ENCODE results near the gene EIF3C. TPM values are rescaled to one million over a fixed set of nuclear protein-coding genes. Genes with fewer than 3 reads are reported as not detected.
"Not testable (repeated sequence)": the region's sequence is repeated elsewhere in the genome, so short reads cannot be mapped to it uniquely, and the experiment has no call there.

Gene EIF3C
- total and polyA plus RNA-seq, 2 donors (not counting 1 experiment from before 2014, with no cell fraction given), result 155 to 267 TPM

DNA sequence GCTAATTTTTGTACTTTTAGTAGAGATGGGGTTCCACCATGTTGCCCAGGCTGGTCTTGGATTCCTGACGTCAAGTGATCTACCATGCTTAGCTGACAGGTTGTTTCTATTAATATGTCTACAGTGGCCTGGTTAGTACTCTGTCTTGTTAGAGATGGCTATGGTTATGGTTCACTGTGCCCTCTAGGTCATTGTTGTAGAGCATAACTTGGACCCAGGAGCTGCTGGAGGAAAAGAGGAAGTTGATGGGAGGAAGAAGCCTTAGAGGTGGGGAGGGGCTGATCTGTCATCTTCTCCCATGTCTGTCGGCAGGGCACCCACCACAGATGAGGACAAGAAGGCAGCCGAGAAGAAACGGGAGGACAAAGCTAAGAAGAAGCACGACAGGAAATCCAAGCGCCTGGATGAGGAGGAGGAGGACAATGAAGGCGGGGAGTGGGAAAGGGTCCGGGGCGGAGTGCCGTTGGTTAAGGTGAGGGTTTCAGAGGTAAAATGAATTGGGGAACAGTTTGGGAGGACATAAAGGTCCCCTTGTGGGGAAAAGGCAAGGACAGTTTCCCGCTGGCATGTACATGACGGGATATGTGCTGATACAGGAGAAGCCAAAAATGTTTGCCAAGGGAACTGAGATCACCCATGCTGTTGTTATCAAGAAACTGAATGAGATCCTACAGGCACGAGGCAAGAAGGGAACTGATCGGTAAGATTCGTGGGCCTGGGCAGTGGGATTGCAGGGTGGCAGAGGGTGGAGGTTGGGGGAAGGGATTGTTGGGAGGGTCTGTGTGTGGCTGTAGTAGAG, 11.8 kb downstream of the EIF3C start:
- not testable (repeated sequence) for H3K4me3 ChIP-seq (replicated peaks in 1 of 4; ENCODE audit: control extremely low read depth in 1 of 4, insufficient read depth in 1 of 4, low read depth in 3 of 4, low read length in 4 of 4); H2AFZ ChIP-seq (ENCODE audit: low read length); H3K9ac ChIP-seq (ENCODE audit: insufficient read depth, low read length); H3K79me2 ChIP-seq (ENCODE audit: control insufficient read depth, insufficient read depth, low read length); H4K20me1 ChIP-seq (ENCODE audit: control insufficient read depth, extremely low read depth, insufficient read depth, low read length); H3K36me3 ChIP-seq (ENCODE audit: control insufficient read depth, insufficient read depth, low read length); H3K27ac ChIP-seq (ENCODE audit: insufficient read depth, low read length); H3K9me3 ChIP-seq (ENCODE audit: control insufficient read depth, insufficient read depth, low read depth, low read length); H3K4me2 ChIP-seq (ENCODE audit: extremely low read depth, insufficient read depth, low read length); DNase-seq (ENCODE audit: low read depth in 2 of 2); H3K27me3 ChIP-seq (ENCODE audit: control insufficient read depth, insufficient read depth, low read length); H3K4me1 ChIP-seq (ENCODE audit: control insufficient read depth, extremely low read depth, insufficient read depth, low read length)

DNA sequence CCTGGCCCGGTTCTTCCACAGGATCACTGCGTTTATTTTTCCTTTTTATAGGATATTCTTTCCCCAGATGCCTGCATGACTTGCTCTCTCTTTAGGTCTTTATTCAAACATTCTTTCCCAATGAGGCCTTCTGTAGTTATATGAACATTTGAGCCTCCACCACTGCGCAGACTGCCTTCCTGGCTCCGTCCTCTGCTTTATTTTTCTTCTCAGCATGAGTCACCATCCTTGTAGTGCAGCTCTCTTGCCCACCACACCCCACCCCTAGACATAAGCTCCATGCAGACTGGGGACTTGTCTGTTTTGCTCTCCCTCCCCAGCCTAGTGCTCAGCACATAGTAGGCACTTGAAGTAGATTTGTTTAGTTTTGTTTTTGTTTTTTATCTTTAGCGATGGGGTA, 20.0 kb downstream of the EIF3C start:
- not testable (repeated sequence) for H3K4me3 ChIP-seq (replicated peaks in 1 of 4; ENCODE audit: control extremely low read depth in 1 of 4, insufficient read depth in 1 of 4, low read depth in 3 of 4, low read length in 4 of 4); H3K4me2 ChIP-seq (ENCODE audit: extremely low read depth, insufficient read depth, low read length); H3K9me3 ChIP-seq (ENCODE audit: control insufficient read depth, insufficient read depth, low read depth, low read length); H4K20me1 ChIP-seq (ENCODE audit: control insufficient read depth, extremely low read depth, insufficient read depth, low read length); H3K4me1 ChIP-seq (ENCODE audit: control insufficient read depth, extremely low read depth, insufficient read depth, low read length); H3K36me3 ChIP-seq (ENCODE audit: control insufficient read depth, insufficient read depth, low read length); H3K27me3 ChIP-seq (ENCODE audit: control insufficient read depth, insufficient read depth, low read length); H3K79me2 ChIP-seq (ENCODE audit: control insufficient read depth, insufficient read depth, low read length); H3K9ac ChIP-seq (ENCODE audit: insufficient read depth, low read length); DNase-seq (ENCODE audit: low read depth in 2 of 2); H3K27ac ChIP-seq (ENCODE audit: insufficient read depth, low read length); H2AFZ ChIP-seq (ENCODE audit: low read length)

DNA sequence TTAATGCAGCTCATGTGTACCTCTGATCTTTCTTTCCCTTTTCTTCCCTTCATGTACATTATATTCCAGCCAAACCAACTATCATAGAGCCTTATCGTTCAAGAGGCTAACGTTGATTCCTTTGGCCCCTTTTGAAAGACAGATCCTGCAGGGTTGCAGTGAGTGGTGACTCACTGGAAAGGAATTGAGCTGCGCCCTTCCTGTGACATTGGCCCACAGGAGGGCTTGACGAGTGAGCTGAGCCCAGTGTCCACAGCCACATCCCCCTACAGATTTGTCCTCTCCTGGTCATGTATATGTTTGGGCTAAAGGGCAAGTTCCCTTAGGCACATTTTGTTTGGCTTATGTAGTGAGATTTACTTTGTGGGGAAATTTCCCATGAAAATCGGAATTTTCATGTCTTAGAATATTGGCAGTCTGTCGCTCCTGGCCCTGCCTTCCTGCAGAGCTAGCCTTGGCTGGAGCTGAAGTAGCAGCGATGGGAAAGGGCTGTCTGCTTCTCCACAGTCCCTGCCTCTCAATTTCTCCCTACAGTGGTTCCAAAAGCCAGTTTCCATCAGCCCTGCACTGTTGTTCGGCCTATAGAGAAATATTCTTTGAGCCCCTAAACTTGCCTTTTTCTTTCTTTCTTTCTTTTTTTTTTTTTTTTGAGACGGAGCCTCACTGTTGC, 21.3 kb downstream of the EIF3C start:
- H3K9me3 ChIP-seq (ENCODE audit: control insufficient read depth, insufficient read depth, low read depth, low read length); H4K20me1 ChIP-seq (ENCODE audit: control insufficient read depth, extremely low read depth, insufficient read depth, low read length); H3K4me3 ChIP-seq (replicated peaks in 1 of 4; ENCODE audit: control extremely low read depth in 1 of 4, insufficient read depth in 1 of 4, low read depth in 3 of 4, low read length in 4 of 4); H3K36me3 ChIP-seq (ENCODE audit: control insufficient read depth, insufficient read depth, low read length); H3K9ac ChIP-seq (ENCODE audit: insufficient read depth, low read length); H3K27ac ChIP-seq (ENCODE audit: insufficient read depth, low read length); H3K4me1 ChIP-seq (ENCODE audit: control insufficient read depth, extremely low read depth, insufficient read depth, low read length); H3K79me2 ChIP-seq (ENCODE audit: control insufficient read depth, insufficient read depth, low read length); H3K4me2 ChIP-seq (ENCODE audit: extremely low read depth, insufficient read depth, low read length); H2AFZ ChIP-seq (ENCODE audit: low read length); H3K27me3 ChIP-seq (ENCODE audit: control insufficient read depth, insufficient read depth, low read length); DNase-seq (ENCODE audit: low read depth in 2 of 2): not testable (repeated sequence)

DNA sequence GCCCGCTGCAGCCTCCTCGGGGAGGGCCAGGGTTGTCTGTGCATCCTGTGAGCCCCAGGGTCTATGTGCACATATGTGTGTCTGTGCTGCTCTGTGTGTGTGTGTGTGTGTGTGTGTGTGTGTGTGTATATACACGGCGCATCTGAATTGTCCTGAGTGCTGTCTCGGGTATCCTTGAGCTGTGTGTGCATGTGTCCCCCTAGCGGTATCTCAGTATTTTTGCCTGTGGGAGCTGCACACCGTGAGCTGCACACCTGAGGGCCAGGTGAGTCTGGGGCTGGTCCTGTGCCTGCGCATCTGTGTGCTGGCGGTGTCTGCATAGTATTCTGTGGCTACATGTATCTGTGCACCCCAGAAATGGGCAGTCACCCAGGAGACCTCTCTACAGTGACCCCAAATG, 28.5 kb downstream of the EIF3C start:
- not testable (repeated sequence) for H3K27me3 ChIP-seq (ENCODE audit: control insufficient read depth, insufficient read depth, low read length); H3K36me3 ChIP-seq (ENCODE audit: control insufficient read depth, insufficient read depth, low read length); H3K4me1 ChIP-seq (ENCODE audit: control insufficient read depth, extremely low read depth, insufficient read depth, low read length); H3K4me3 ChIP-seq (replicated peaks in 1 of 4; ENCODE audit: control extremely low read depth in 1 of 4, insufficient read depth in 1 of 4, low read depth in 3 of 4, low read length in 4 of 4); DNase-seq (ENCODE audit: low read depth in 2 of 2); H3K9ac ChIP-seq (ENCODE audit: insufficient read depth, low read length); H2AFZ ChIP-seq (ENCODE audit: low read length); H3K4me2 ChIP-seq (ENCODE audit: extremely low read depth, insufficient read depth, low read length); H4K20me1 ChIP-seq (ENCODE audit: control insufficient read depth, extremely low read depth, insufficient read depth, low read length); H3K9me3 ChIP-seq (ENCODE audit: control insufficient read depth, insufficient read depth, low read depth, low read length); H3K79me2 ChIP-seq (ENCODE audit: control insufficient read depth, insufficient read depth, low read length); H3K27ac ChIP-seq (ENCODE audit: insufficient read depth, low read length)

DNA sequence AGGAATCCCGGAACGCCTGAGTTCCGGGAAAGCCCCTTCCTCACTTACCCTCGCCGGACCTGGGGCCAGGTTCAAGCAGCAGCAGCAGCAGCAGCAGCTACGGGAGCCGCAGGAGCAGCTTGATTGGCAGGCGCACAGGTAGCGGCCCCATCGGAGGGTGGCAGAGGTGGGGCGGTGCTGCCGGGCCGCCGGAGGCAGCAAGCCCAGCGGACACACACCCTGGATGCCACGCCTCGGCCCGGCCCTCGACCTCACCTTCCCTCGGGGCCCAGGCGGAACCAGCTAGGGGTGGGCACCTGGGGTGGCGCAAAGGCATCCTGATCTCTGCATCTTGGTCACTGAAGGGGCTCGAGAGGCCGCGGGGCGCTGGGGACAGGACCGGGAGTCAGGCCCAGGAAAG, 29.4 kb downstream of the EIF3C start:
- not testable (repeated sequence) for H2AFZ ChIP-seq (ENCODE audit: low read length); H3K4me2 ChIP-seq (ENCODE audit: extremely low read depth, insufficient read depth, low read length); H4K20me1 ChIP-seq (ENCODE audit: control insufficient read depth, extremely low read depth, insufficient read depth, low read length); DNase-seq (ENCODE audit: low read depth in 2 of 2); H3K36me3 ChIP-seq (ENCODE audit: control insufficient read depth, insufficient read depth, low read length); H3K9ac ChIP-seq (ENCODE audit: insufficient read depth, low read length); H3K79me2 ChIP-seq (ENCODE audit: control insufficient read depth, insufficient read depth, low read length); H3K4me3 ChIP-seq (replicated peaks in 1 of 4; ENCODE audit: control extremely low read depth in 1 of 4, insufficient read depth in 1 of 4, low read depth in 3 of 4, low read length in 4 of 4); H3K9me3 ChIP-seq (ENCODE audit: control insufficient read depth, insufficient read depth, low read depth, low read length); H3K4me1 ChIP-seq (ENCODE audit: control insufficient read depth, extremely low read depth, insufficient read depth, low read length); H3K27ac ChIP-seq (ENCODE audit: insufficient read depth, low read length); H3K27me3 ChIP-seq (ENCODE audit: control insufficient read depth, insufficient read depth, low read length)

DNA sequence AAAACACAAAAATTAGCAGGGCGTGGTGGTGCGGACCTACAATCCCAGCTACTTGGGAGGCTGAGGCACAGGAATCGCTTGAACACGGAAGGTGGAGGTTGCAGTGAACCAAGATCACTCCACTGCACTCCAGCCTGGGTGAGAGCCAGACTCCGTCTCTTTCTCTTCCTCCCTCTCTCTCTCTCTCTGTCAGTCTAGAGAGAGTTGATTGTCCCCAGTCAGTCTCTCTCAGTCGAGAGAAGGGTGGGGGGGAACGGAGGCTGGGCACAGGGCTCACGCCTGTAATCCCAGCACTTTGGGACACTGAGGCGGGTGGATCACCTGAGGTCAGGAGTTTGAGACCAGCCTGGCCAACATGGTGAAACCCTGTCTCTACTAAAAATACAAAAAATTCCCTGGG, 30.0 kb downstream of the EIF3C start:
- H2AFZ ChIP-seq (ENCODE audit: low read length); H3K4me3 ChIP-seq (replicated peaks in 1 of 4; ENCODE audit: control extremely low read depth in 1 of 4, insufficient read depth in 1 of 4, low read depth in 3 of 4, low read length in 4 of 4); H4K20me1 ChIP-seq (ENCODE audit: control insufficient read depth, extremely low read depth, insufficient read depth, low read length); H3K9ac ChIP-seq (ENCODE audit: insufficient read depth, low read length); H3K79me2 ChIP-seq (ENCODE audit: control insufficient read depth, insufficient read depth, low read length); H3K9me3 ChIP-seq (ENCODE audit: control insufficient read depth, insufficient read depth, low read depth, low read length); H3K27ac ChIP-seq (ENCODE audit: insufficient read depth, low read length); H3K36me3 ChIP-seq (ENCODE audit: control insufficient read depth, insufficient read depth, low read length); DNase-seq (ENCODE audit: low read depth in 2 of 2); H3K27me3 ChIP-seq (ENCODE audit: control insufficient read depth, insufficient read depth, low read length); H3K4me1 ChIP-seq (ENCODE audit: control insufficient read depth, extremely low read depth, insufficient read depth, low read length); H3K4me2 ChIP-seq (ENCODE audit: extremely low read depth, insufficient read depth, low read length): not testable (repeated sequence)
